ENCODE data around the gene TRRAP.

Gene TRRAP

DNA sequence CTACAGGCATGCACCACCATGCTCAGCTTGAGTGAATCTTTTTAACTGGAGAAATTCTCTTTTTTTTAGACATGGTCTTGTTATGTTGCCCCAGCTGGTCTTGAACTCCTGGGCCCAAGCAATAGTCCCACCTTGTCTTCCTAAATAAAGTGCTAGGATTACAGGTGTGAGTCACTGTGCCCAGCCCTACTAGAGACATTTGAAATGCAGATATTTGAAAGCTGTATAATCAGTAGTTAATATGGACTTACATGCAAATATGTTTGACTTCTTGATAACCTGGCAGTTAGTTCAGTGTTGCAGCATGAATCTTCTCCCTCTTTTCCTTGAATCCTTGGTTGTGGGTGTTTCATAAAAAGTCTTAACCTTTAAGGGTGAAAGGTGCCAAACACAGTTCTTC, 8.7 kb downstream of the TRRAP start:
- in situ Hi-C loops (cut with MboI; ENCODE audit: low sequenced_read_pairs) = no loop called here

GRCh38 chr7:98892609-98893008, 14.3 kb downstream of the TRRAP start:
- in situ Hi-C loops (cut with MboI; ENCODE audit: low sequenced_read_pairs) = no loop called here

- in situ Hi-C loops (cut with MboI; ENCODE audit: low sequenced_read_pairs) = no loop called here
Observed at GRCh38 chr7:98899816-98900215, 21.5 kb downstream of the TRRAP start.

DNA sequence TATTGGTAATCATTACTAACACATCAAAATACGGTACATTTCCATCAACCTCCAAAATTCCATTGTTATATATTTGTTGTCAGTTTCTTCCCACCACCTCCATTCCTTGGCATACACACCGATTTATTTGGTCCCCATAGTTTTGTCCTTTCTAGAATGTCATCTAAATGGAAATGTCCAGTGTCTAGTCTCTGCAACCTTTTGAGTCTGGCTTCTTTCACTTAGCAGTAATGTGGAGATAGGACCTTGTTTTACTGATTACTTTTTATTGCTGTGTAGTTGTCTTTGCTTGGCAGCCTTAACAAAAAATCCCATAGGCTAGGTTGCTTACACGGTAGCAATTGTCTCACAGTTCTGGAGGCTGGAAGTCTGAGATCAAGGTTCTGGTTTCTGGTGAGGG, 22.5 kb downstream of the TRRAP start:
- in situ Hi-C loops (cut with MboI; ENCODE audit: low sequenced_read_pairs) = no loop called here

DNA sequence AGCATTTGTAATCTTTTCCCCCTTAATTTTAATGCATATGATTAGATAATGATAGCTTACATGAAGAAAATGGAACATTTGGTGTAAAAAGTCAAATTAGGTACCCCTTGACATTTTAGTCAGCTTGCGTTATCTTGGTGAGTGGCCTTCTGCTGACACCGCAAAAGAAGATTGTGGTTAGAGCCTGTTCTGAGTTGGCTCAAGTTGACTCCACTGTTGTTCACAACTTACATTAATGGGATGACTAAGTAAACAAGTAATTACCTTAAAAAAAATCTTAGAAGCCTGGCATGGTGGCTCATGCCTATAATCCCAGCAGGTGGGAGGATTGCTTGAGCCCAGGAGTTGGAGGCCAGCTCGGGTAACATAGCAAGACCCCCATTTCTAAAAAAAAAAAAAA, 24.2 kb downstream of the TRRAP start:
- in situ Hi-C loops (cut with MboI; ENCODE audit: low sequenced_read_pairs) = no loop called here

DNA sequence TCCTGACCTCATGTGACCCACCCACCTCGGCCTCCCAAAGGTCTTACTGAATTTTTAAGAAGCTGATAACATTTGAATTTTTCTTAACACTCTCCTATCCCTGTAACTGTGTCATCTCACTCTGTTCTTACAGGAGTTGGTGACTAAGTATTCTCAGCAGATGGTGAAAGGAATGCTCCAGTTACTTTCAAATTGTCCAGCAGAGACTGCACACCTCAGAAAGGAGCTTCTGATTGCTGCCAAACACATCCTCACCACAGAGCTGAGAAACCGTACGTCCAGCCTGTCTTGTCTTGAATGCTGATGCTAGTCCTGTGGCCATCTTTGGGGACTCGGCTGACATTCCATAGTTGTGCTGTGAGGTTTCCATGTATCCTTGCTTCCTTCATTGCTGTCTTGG, 24.9 kb downstream of the TRRAP start:
- in situ Hi-C loops (cut with MboI; ENCODE audit: low sequenced_read_pairs) = no loop called here

DNA sequence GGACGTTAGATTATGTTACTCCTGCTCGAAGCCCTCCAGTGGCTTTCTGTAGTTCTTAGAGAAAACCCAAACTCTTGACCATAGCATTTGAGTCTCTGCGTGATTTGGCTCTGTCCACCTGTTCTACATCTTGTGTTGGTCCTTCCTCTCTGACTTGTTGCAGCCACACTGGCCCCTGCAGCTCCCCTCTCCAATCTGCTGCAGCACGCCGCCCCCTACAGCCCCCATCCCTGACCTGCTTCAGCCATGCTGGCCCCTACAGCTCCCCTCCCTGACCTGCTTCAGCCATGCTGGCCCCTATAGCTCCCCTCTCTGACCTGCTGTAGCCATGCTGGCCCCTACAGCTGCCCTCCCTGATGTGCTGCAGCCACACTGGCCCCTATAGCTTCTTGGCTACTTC, 29.2 kb downstream of the TRRAP start:
- in situ Hi-C loops (cut with MboI; ENCODE audit: low sequenced_read_pairs) = no loop called here

DNA sequence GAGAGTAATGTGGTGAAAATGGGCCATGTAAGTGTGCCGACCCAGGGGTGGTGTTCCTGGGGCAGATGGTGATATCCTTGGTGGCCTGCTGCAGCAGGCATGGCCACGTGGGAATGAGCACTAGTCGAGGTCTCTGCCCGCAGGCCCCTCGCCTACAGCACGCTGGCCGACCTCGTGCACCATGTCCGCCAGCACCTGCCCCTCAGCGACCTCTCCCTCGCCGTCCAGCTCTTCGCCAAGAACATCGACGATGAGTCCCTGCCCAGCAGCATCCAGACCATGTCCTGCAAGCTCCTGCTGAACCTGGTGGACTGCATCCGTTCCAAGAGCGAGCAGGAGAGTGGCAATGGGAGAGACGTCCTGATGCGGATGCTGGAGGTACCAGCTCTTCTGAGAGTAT, 30.3 kb downstream of the TRRAP start:
- in situ Hi-C loops (cut with MboI; ENCODE audit: low sequenced_read_pairs) = no loop called here

DNA sequence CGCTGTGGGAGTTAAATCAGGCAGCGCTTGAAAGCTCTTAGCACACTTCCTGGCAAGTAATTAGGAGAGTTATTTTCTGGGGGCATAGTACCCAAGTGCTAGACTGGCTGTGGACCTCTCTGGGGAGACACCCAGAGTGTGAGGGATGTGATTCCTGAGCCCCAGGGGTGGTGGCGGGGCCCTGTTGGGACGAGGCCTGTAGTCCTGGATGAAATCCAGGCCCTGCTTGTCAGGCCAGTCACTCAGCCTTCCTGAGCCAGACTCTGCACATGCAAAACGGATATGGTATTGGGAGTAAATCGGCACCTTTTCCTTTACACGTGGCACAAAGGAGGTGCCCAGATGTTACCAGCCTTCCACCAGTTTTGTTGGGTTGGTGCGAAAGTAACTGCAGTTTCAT, 31.2 kb downstream of the TRRAP start:
- in situ Hi-C loops (cut with MboI; ENCODE audit: low sequenced_read_pairs) = no loop called here

DNA sequence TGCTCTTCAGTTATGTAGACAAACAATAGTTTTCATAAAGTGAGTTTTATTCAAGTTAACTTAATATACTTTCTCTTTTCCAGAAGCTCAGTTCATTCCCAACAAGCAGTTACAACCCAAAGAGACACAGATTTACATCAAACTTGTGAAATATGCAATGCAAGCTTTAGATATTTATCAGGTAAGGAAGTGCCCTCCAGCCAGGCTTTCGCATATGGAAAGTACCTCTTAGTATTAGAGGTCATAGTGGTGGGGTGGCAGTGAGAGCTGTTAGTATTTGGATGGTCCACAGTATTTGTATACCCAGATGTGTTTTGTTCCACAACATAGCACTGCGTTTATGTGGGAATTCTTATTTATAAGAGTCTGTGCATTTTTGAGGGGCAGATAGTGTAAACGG, 32.1 kb downstream of the TRRAP start:
- in situ Hi-C loops (cut with MboI; ENCODE audit: low sequenced_read_pairs) = no loop called here

DNA sequence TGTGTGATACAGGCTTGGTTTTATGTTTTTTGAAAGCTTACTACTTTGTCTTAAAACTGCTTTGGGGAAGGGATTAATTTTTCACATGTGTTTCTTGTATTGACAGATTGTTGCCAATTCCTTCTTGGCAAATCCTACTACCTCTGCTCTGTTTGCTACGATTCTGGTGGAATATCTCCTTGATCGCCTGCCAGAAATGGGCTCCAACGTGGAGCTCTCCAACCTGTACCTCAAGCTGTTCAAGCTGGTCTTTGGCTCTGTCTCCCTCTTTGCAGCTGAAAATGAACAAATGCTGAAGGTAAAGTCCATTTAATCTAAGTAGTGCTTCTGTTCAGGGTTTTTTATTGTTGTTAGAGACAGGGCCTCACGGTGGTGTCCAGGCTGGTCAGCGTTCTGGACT, 33.6 kb downstream of the TRRAP start:
- in situ Hi-C loops (cut with MboI; ENCODE audit: low sequenced_read_pairs) = no loop called here

- in situ Hi-C loops (cut with MboI; ENCODE audit: low sequenced_read_pairs) = no loop called here
Observed at GRCh38 chr7:98913026-98913425, 34.7 kb downstream of the TRRAP start.

DNA sequence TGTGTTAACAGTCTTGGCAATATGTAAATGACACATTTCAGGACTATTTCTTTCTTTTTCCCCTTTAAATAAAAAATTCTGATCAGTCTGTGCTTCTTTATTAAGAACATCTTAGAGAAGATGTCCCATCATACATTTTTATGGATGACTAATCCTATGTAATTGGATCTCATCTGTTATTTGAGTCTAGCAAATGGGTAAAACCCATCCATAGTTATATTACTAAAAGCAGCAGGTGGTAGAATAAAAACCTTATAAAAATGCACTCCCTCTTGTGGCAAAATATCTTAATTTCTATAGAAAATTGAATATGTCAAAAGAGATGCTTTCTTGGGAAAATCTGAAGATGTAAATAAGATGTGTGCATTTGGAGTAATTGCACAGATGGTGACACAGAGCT, 35.3 kb downstream of the TRRAP start:
- in situ Hi-C loops (cut with MboI; ENCODE audit: low sequenced_read_pairs) = no loop called here

DNA sequence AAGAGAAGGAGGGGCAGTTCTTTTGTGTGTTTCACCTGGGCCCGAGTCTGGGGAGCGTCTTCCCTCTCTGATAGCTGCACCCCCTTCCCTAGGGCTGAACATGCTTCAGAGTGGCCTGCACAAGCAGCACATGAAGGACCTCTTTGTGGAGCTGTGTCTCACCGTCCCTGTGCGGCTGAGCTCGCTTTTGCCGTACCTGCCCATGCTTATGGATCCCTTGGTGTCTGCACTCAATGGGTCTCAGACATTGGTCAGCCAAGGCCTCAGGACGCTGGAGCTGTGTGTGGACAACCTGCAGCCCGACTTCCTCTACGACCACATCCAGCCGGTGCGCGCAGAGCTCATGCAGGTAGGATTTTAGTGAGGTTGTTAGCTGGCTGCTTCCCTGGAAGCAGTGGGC, 39.0 kb downstream of the TRRAP start:
- in situ Hi-C loops (cut with MboI; ENCODE audit: low sequenced_read_pairs) = no loop called here

GRCh38 chr7:98921608-98922372, 43.5 kb downstream of the TRRAP start:
- in situ Hi-C loops (cut with MboI; ENCODE audit: low sequenced_read_pairs) = no loop called here

DNA sequence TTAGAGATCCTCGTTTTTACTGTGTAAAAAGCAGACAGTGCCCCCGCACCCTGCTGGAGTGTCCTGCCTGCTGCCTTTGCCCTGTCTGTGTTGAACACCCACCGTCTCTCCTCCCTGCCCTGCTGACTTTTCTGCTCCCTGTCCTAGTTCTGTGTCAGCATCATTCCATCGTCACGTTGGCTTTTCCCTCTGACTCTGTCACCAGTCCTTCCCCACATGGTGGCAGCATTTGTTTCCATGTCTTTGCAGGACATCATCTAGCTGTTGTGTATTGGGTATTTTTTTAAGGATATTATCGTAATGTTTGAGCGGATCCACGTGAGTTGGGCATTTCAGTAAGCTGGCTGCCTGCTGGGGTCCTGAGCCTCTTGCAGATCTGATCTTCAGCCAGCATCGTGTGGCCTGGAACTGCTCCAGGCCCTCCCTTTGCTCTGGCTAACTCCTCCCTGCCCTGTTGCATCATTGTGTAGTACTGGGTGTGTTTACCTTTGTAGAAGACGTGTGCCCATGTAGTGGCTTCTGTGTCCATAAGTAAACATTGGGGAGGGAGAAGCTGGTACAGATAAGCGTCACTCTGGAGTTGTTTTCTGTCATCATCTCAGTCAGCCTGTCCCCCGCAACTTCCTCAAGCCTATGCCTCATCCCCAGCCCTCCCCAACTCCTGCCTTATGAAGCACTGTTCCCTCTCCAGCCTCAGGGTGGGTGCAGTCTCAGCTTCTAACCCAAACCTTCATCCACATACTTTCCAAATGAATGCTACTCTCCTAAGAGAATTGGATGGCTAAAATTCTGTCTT, 44.3 kb downstream of the TRRAP start:
- in situ Hi-C loops (cut with MboI; ENCODE audit: low sequenced_read_pairs) = no loop called here

GRCh38 chr7:98923512-98923911, 45.2 kb downstream of the TRRAP start:
- in situ Hi-C loops (cut with MboI; ENCODE audit: low sequenced_read_pairs) = no loop called here

DNA sequence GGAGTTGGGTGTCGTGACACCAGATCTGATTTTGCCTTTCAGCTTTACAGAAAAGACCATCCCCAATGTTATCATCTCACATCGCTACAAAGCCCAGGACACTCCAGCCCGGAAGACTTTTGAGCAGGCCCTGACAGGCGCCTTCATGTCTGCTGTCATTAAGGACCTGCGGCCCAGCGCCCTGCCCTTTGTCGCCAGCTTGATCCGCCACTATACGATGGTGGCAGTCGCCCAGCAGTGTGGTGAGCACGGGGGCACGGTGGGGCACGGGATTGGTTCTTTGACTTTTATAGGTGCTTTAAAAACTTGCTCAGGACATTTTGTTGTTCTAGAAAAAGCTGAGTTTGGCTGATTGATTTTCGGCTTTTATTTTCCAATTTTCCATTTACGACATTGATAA, 48.8 kb downstream of the TRRAP start:
- in situ Hi-C loops (cut with MboI; ENCODE audit: low sequenced_read_pairs) = no loop called here

DNA sequence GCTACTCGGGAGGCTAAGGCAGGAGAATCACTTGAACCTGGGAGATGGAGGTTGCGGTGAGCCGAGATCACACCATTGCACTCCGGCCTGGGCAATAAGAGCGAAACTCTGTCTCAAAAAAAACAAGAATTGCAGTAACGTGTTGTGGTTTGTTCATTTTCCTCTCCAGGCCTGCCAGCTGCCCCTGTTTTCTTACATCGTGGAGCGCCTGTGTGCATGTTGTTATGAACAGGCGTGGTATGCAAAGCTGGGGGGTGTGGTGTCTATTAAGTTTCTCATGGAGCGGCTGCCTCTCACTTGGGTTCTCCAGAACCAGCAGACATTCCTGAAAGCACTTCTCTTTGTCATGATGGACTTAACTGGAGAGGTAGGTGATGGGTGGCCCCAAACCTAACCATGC, 52.1 kb downstream of the TRRAP start:
- in situ Hi-C loops (cut with MboI; ENCODE audit: low sequenced_read_pairs) = no loop called here

GRCh38 chr7:98930921-98931320, 52.6 kb downstream of the TRRAP start:
- in situ Hi-C loops (cut with MboI; ENCODE audit: low sequenced_read_pairs) = no loop called here

- in situ Hi-C loops (cut with MboI; ENCODE audit: low sequenced_read_pairs) = no loop called here
Observed at GRCh38 chr7:98933321-98933720, 55.0 kb downstream of the TRRAP start.

- in situ Hi-C loops (cut with MboI; ENCODE audit: low sequenced_read_pairs) = no loop called here
Observed at GRCh38 chr7:98934267-98934666, 55.9 kb downstream of the TRRAP start.
